ENCODE measurements around the gene LARP7. TPM values are rescaled to one million over a fixed set of nuclear protein-coding genes. Genes with fewer than 3 reads are reported as not detected.

Gene LARP7
- total and polyA plus RNA-seq, 2 of the 8 experiments (the other 6 are each of a cell fraction or from before 2014, with no cell fraction given) = 9.3 to 38.3 TPM

DNA sequence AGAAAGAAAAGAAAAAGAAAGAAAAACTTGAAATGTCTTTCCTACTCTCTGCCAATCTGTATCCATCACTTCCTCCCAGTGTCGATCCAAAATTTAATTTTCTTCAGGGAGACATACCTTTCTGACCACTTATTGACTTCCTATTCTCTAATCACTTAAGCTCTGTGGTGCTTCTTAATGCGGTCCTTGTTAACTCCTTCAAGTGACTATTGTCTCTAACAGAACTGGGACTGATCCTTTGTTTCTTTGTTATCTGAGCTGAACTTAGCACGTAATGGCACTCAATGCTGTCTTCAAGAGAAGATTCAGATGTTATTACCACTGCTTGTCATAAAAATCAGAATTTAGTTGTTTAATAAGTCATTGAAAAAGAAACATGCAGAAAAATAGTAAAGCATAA lies 31.2 kb downstream of the LARP7 start:
- POLR2A ChIA-PET (ENCODE audit: partially characterized antibody) = interaction anchor here (0.6 to 6.8 kb wide), 4 partner anchors 9 to 23 kb away, joined by 3 to 67 read pairs (median 12); no protein-coding TSS in a partner anchor
- FAIRE-seq = no peak
- Histone ChIP-seq H4K5ac (ENCODE audit: insufficient read length, low read depth, low read length) (no peak overlapping the region), H4K8ac (ENCODE audit: extremely low read depth, insufficient read depth, low read length) (no peak overlapping the region), H3K9ac (replicated peaks in 1 of 4; ENCODE audit: extremely low read depth in 1 of 4, low read depth in 3 of 4, low read length in 3 of 4) (no peak overlapping the region), H4K20me1 (replicated peaks in 1 of 2; ENCODE audit: control insufficient read depth in 1 of 2, insufficient read depth in 2 of 2, low read length in 2 of 2) (no peaks in the 10 kb centered on the region), H3K14ac (ENCODE audit: insufficient read length) (no peak overlapping the region), H4K91ac (replicated peaks; ENCODE audit: insufficient read length, low read length) (no peak overlapping the region), H3K18ac (ENCODE audit: extremely low read depth, low read length) (no peak overlapping the region; the same call in 1 of the 2 replicates), H3K23me2 (ENCODE audit: low read depth, low read length) (no peaks in the 10 kb centered on the region), H3K36me3 (ENCODE audit: control insufficient read depth in 2 of 4, insufficient read depth in 4 of 4, low read length in 3 of 4) (no peaks in the 10 kb centered on the region), H2BK12ac (ENCODE audit: low read depth, low read length) (0 out of 2 replicates have a peak overlapping the region, but pooled peaks have one; percentile 33), H3K4me1 (replicated peaks in 1 of 4; ENCODE audit: control insufficient read depth in 3 of 4, insufficient read depth in 4 of 4, low read length in 3 of 4) (no peaks in the 10 kb centered on the region; a peak in 1 of 7 replicates), H2BK120ac (replicated peaks; ENCODE audit: low read depth, low read length) (no peak overlapping the region), H3K9me3 (ENCODE audit: insufficient read depth in 2 of 2, low read depth in 1 of 2, low read length in 1 of 2) (no peaks in the 10 kb centered on the region), H3K4me2 (ENCODE audit: insufficient read depth in 1 of 2, low read depth in 2 of 2, low read length in 2 of 2) (no peak overlapping the region), H2BK5ac (ENCODE audit: low read depth, low read length) (no peak overlapping the region), H3K79me2 (ENCODE audit: control insufficient read depth in 1 of 2, insufficient read depth in 2 of 2, low read length in 2 of 2) (no peaks in the 10 kb centered on the region), H3K27me3 (replicated peaks in 1 of 4; ENCODE audit: control insufficient read depth in 3 of 4, extremely low read depth in 1 of 4, insufficient read depth in 3 of 4, low read length in 3 of 4) (no peaks in the 10 kb centered on the region), H2AFZ (ENCODE audit: low read length) (no peak overlapping the region), H2BK20ac (ENCODE audit: low read length) (no peak overlapping the region), H3K79me1 (ENCODE audit: low read depth, low read length) (no peaks in the 10 kb centered on the region), H2BK15ac (ENCODE audit: low read length) (peak overlapping the region; percentile 61; the same call in 1 of the 2 replicates), H3K56ac (replicated peaks; ENCODE audit: insufficient read length, low read depth, low read length) (no peak overlapping the region), H2AK5ac (ENCODE audit: low read depth, low read length) (no peak overlapping the region), H3K27ac (ENCODE audit: low read depth, low read length) (no peak overlapping the region), H3K4me3 (ENCODE audit: extremely low read depth in 1 of 4, insufficient read depth in 2 of 4, low read depth in 3 of 4, low read length in 4 of 4) (no peak overlapping the region), H3K23ac (ENCODE audit: insufficient read length) (no peak overlapping the region), H3K4ac (replicated peaks; ENCODE audit: insufficient read length, low read depth, low read length) (no peak overlapping the region)
- CTCF ChIA-PET (ENCODE audit: partially characterized antibody) = interaction anchor here (1.0 to 2.5 kb wide), 2 partner anchors 10 to 97 kb away, joined by 3 to 14 read pairs; no protein-coding TSS in a partner anchor
- 86% methylated on average over 3 of the region's 3 CpGs; no CpG with 5 or more reads in 1 of the 2 experiments for WGBS, 2 experiments (ENCODE audit: extremely low coverage in 1 of 2, insufficient coverage in 1 of 2, insufficient read length in 1 of 2, insufficient replicate concordance in 2 of 2, low coverage in 1 of 2, low lambda C conversion rate in 2 of 2, missing lambda C conversion rate in 1 of 2)
- no peak for DNase-seq (ENCODE audit: low read depth in 1 of 2, low spot score in 2 of 2)
- TF ChIP-seq SP1 (IDR thresholded peaks at IDR 0.05; ENCODE audit: low read depth, low read length) (no peak), TAF1 (IDR thresholded peaks at IDR 0.05; ENCODE audit: low read depth, low read length) (no peak), POLR2A (IDR thresholded peaks at IDR 0.05; ENCODE audit: control extremely low read depth in 1 of 2, low read depth in 2 of 2, low read length in 2 of 2) (no peak), BACH1 (IDR thresholded peaks at IDR 0.05; ENCODE audit: low read length) (no peak), TCF12 (IDR thresholded peaks at IDR 0.05; ENCODE audit: low read depth, low read length) (no peak), RBBP5 (IDR thresholded peaks at IDR 0.05; ENCODE audit: borderline replicate concordance, low read depth, low read length) (no peak), HDAC6 (IDR thresholded peaks at IDR 0.05; ENCODE audit: low read depth, low read length) (no peak), JUN (IDR thresholded peaks at IDR 0.05; ENCODE audit: low read depth, low read length) (no peak)
- TF ChIP-seq, protein P1, sequence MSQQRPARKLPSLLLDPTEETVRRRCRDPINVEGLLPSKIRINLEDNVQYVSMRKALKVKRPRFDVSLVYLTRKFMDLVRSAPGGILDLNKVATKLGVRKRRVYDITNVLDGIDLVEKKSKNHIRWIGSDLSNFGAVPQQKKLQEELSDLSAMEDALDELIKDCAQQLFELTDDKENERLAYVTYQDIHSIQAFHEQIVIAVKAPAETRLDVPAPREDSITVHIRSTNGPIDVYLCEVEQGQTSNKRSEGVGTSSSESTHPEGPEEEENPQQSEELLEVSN (IDR thresholded peaks at IDR 0.05) = no peak
- TF ChIP-seq, protein P2, sequence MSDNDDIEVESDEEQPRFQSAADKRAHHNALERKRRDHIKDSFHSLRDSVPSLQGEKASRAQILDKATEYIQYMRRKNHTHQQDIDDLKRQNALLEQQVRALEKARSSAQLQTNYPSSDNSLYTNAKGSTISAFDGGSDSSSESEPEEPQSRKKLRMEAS (IDR thresholded peaks at IDR 0.05) = no peak

Data from H1 (cell line).